SJSA1 (cell line): Measurements from ENCODE around the gene FOXN1. TPM values are rescaled to one million over a fixed set of nuclear protein-coding genes. Genes with fewer than 3 reads are reported as not detected.
"Not testable (repeated sequence)": the region's sequence is repeated elsewhere in the genome, so short reads cannot be mapped to it uniquely, and the experiment has no call there.

Source experiments
- DNase-seq, 2 experiments: peaks; one replicate each; pipeline ENCODE4 v3.0.0-alpha.2; 2015 to 2020; ENCODE audit warnings: low spot score in 2 of 2, low read depth in 1 of 2
- H3K27ac ChIP-seq: fragments of 250-450 bp; sonication (Bioruptor Pico); 2 replicates; pipeline ENCODE4 v1.5.1; 2020; ENCODE audit warnings: mild to moderate bottlenecking, moderate library complexity
- H3K27me3 ChIP-seq: fragments of 250-450 bp; sonication (Bioruptor Pico); replicated peaks from 2 replicates; pipeline ENCODE4 v1.5.1; 2020; ENCODE audit warnings: mild to moderate bottlenecking, moderate library complexity
- H3K36me3 ChIP-seq: fragments of 250-450 bp; sonication (Bioruptor Pico); 2 replicates; pipeline ENCODE4 v1.5.1; 2020; ENCODE audit warnings: mild to moderate bottlenecking
- H3K4me1 ChIP-seq: fragments of 250-450 bp; sonication (Bioruptor Pico); replicated peaks from 2 replicates; pipeline ENCODE4 v1.6.1; 2021; ENCODE audit warnings: mild to moderate bottlenecking
- H3K4me3 ChIP-seq: fragments of 250-450 bp; sonication (Bioruptor Pico); 2 replicates; pipeline ENCODE4 v1.5.1; 2020; ENCODE audit warnings: mild to moderate bottlenecking
- H3K9me3 ChIP-seq: fragments of 250-450 bp; sonication (Bioruptor Pico); replicated peaks from 2 replicates; pipeline ENCODE4 v1.5.1; 2020; ENCODE audit warnings: mild to moderate bottlenecking
- total RNA-seq: library from RNA; depleted of rRNA; stranded (reverse); fragments of >200 nt; shearing (Covaris generic); gene quantifications from 2 replicates; pipeline ENCODE4 v1.2.3, GENCODE V29; 2014

The FOXN1 gene
- total RNA-seq, 1 experiment from 2014 or later: not detected

DNA sequence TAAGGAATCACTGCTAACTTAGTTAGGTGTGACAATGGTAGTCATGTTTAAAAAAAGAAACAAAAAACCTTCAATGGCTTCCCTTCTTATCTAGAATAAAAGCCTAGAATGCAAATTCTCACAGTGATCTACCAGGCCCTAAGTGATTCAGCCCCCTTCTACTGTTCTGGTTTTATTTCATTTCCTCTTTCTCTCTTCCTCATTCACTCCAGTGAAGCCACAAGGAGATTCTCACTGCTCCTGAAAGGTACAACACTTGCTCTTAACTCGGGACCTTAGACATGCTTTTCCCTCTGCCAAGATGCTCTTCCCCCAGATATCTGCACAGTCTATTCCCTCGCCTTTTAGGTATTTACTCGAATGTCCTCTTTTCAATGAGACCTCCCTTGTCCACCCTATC, 61.5 kb downstream of the FOXN1 start:
- Histone ChIP-seq H3K27me3 (no peaks in the 10 kb centered on the region), H3K4me1 (peaks cover 17% of the 10 kb centered on the region), H3K4me3 (no peak overlapping the region), H3K36me3 (peaks cover 28% of the 10 kb centered on the region), H3K27ac (no peak overlapping the region), H3K9me3 (no peaks in the 10 kb centered on the region)
- DNase-seq: no peak

DNA sequence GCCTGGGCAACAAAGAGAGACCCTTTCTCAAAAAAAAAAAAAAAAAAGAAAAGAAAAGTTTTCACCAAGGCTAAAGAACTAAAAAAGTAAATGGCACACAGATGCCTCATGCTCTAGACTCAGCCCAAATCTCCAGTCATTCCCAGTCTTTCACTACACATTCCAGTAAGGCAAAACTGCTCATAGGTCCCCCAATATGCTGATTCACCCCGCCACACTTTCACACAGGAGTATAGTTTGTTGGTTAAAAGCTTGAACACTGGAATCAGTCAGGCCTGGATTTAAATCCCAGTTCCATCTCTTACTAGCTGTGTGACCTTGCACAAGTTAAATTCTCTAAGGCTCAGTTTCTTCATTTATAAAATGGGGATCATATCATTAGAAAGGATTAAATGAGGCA, 63.3 kb downstream of the FOXN1 start:
- H3K4me1 ChIP-seq: peaks cover 10% of the 10 kb centered on the region
- peaks cover 20% of the 10 kb centered on the region for H3K36me3 ChIP-seq
- H3K9me3 ChIP-seq: no peaks in the 10 kb centered on the region
- DNase-seq: no peak
- H3K4me3 ChIP-seq: no peak overlapping the region
- H3K27me3 ChIP-seq: no peaks in the 10 kb centered on the region
- no peak overlapping the region for H3K27ac ChIP-seq

DNA sequence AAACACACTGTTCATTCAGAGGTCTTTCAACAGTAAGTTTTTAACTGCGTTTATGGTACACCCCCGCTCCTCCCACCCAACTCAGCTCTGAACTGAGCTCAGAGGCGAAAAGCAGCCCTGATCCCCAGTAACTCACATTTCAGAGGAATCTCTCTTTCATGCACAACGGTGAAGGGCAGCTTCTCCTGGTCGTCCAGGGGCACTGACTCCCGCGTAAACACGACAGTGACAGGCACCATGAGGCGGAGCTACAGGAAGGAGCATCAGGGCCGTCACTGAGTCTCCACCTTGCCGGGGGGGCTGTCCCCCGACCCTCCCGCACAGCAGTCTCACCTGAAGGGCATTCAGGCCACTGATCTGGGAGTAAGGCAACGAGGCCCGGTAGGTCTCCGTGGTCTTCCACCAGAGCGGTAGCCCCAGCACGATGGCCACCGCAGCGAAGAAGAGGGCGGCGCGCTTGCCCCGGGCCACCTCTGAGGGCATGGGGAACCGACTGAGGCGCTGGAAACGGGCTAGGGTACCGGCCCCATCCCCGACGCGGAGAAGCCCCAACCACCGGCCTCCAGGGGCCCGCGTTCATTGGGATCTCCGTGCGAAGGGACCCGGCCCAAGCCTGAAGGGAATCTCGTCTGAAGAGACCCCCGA, 64.7 kb downstream of the FOXN1 start:
- H3K4me1 ChIP-seq: peaks cover 10% of the 10 kb centered on the region
- peak overlapping the region; percentile 18; the same call in 1 of the 2 replicates for H3K27ac ChIP-seq
- H3K36me3 ChIP-seq: peaks cover 29% of the 10 kb centered on the region
- H3K4me3 ChIP-seq: peak overlapping the region; percentile 70
- H3K9me3 ChIP-seq: no peaks in the 10 kb centered on the region
- H3K27me3 ChIP-seq: no peaks in the 10 kb centered on the region
- peak in 1 of 2 experiments; percentile 26 for DNase-seq

DNA sequence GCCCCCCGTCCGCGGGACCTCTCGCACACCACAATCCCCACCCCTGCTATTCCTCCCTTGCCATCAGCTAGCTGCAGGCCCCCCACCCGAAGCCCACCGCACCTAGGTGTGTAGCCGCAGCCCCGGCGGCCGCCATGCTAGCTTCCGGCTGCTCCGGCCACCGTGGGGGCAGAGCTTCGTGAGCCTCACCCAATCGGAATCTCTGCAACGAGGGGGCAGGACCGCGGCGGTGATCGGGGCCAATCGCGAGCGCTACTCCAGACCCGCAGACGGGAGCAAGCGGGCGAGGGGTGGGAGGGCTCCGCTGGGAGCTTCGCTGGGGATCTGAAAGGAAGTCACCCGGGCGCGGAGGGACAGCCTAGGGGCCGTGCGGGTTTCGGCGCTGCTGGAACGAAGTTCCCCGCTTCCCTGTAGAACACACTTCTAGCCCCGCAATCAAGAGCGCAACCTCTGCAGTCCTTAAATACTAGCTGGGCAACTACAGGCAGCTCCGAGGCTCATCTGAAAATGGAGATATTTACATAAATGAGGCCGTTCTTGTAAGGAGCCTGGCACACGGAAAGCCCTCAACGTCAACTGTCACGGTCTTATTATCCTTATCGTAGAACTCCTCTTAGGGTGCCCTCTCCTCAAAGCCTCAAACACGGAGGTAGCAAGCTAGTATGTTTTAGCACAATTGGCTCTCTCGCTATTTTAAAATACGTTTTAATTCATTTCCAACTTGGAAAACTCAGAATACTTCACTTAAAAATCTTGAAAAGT, 65.4 kb downstream of the FOXN1 start, which contains the start of gene PIGS:
Gene PIGS, minus strand, starts transcription at position 164 of the 762 bp plus-strand sequence. Its CDS starts 28 bp downstream, at position 136.
- peak; percentile 85 to 96 for DNase-seq
- peaks cover 31% of the 10 kb centered on the region for H3K36me3 ChIP-seq
- H3K4me1 ChIP-seq: peaks cover 10% of the 10 kb centered on the region
- H3K4me3 ChIP-seq: peak within 1 kb of the TSS; percentile 70
- peak within 1 kb of the TSS; percentile 32 for H3K27ac ChIP-seq
- H3K27me3 ChIP-seq: no peaks in the 10 kb centered on the region
- H3K9me3 ChIP-seq: no peaks in the 10 kb centered on the region

DNA sequence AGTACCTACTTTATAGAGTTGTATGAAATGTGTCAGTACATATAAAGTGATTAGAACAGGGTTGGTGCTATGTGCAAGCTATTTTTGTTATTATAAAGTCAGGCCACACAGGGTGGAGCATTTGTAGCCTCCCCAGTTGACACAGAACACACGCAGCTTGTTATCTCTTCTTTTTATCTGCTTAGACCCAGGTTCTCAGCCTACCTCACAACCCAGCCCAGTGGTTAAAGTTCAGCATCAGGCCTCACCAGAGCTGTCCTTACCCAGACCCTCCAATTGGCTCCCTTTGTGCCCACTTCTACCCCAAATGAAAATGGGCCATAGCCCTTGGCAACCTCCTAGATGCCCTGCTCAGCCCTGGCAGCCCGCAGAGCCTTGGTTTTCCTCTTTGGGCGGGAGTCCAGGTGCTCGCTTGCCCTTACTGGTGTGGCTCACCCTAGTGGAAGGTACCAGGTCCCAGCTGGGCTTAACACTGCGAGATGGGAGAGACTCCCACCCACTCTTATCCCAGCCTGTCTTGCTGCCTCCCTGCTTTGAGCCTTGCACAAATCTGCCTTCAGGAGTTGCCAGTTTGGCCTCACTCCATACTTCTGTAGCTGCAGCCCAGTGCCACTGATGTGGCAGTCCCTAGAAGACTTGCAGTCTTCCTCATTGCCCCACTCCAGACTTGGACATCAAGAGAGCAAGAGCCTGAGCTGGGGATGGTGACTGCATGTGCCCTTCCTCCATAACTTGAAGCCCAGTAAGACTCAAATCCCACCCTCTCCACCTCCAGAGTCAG, 66.3 kb downstream of the FOXN1 start:
- Histone ChIP-seq H3K4me3 (peak overlapping the region; percentile 70; the same call in 1 of the 2 replicates), H3K4me1 (peaks cover 16% of the 10 kb centered on the region), H3K27ac (no peak overlapping the region; the same call in 1 of the 2 replicates)

GRCh38 chr17:28573040-28573380, 66.9 kb downstream of the FOXN1 start:
- H3K36me3 ChIP-seq: peaks cover 38% of the 10 kb centered on the region
- H3K9me3 ChIP-seq: no peaks in the 10 kb centered on the region
- no peaks in the 10 kb centered on the region for H3K27me3 ChIP-seq
- H3K4me1 ChIP-seq: peaks cover 16% of the 10 kb centered on the region
- no peak overlapping the region for H3K4me3 ChIP-seq
- DNase-seq: no peak
- no peak overlapping the region for H3K27ac ChIP-seq

More for the DNA sequence above, 66.3 kb downstream of the FOXN1 start:
- Histone ChIP-seq H3K27me3 (no peaks in the 10 kb centered on the region), H3K36me3 (peaks cover 34% of the 10 kb centered on the region), H3K9me3 (no peaks in the 10 kb centered on the region)
- no peak for DNase-seq

DNA sequence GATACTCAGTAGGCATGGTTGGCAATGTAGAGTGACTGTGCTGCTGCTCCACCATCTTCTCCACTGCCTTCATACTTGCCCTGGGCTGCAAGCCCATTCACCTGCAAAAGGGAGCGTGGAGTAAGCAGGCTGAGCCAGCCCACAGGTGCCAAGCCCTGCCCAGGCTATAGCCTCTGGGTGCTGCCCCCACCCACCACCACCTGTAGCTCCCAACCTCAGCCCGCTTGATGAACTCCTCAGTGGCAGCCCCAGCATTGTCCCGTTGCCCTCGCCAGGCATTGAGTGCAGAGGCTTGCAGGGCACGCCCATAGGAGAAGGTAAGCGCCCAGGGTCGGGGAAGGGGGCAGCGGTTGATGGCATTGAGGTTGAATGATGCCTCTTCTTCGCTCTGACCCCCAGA, 67.4 kb downstream of the FOXN1 start:
- Histone ChIP-seq H3K4me1 (peaks cover 16% of the 10 kb centered on the region), H3K36me3 (peaks cover 43% of the 10 kb centered on the region), H3K4me3 (no peak overlapping the region), H3K27ac (no peak overlapping the region), H3K9me3 (no peaks in the 10 kb centered on the region), H3K27me3 (no peaks in the 10 kb centered on the region)
- DNase-seq: no peak

DNA sequence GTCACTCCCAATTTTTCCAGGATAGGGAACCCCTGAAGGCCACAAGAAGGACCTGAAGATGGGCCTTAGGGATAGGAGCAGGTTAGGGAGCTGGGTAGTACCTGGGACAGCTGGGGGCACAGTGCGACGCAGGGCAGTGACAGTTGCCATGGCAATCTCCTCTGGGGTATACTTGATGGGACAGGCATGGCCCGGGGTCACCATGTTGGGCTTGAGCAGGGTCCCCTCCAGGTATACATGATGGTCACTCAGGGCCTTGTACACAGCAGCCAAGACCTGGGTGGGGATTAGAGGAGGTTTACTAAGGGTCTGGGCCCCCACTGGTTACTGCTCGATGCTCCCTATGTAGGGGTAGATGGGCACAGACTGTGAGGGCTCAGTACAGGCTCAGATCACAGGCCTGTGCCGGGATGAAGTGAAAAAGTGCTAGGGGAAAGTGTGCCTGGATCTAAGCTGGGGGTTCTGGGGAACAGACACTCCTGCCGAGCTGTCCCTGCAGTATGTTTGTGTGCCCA, 67.9 kb downstream of the FOXN1 start:
- Histone ChIP-seq H3K36me3 (peaks cover 48% of the 10 kb centered on the region), H3K4me3 (no peak overlapping the region), H3K4me1 (peaks cover 16% of the 10 kb centered on the region), H3K9me3 (no peaks in the 10 kb centered on the region), H3K27ac (no peak overlapping the region), H3K27me3 (no peaks in the 10 kb centered on the region)
- DNase-seq: no peak

- no peak for DNase-seq
Observed at GRCh38 chr17:28574526-28574925, 68.4 kb downstream of the FOXN1 start.

GRCh38 chr17:28575126-28575795, 69.1 kb downstream of the FOXN1 start:
- no peak overlapping the region for H3K27ac ChIP-seq
- no peak overlapping the region for H3K4me3 ChIP-seq
- DNase-seq: no peak
- H3K27me3 ChIP-seq: no peaks in the 10 kb centered on the region
- peaks cover 16% of the 10 kb centered on the region for H3K4me1 ChIP-seq
- H3K9me3 ChIP-seq: no peaks in the 10 kb centered on the region
- peaks cover 56% of the 10 kb centered on the region for H3K36me3 ChIP-seq

More at GRCh38 chr17:28574526-28574925, 68.4 kb downstream of the FOXN1 start:
- no peak overlapping the region for H3K27ac ChIP-seq
- H3K27me3 ChIP-seq: no peaks in the 10 kb centered on the region
- H3K9me3 ChIP-seq: no peaks in the 10 kb centered on the region
- peaks cover 16% of the 10 kb centered on the region for H3K4me1 ChIP-seq
- H3K36me3 ChIP-seq: peaks cover 52% of the 10 kb centered on the region
- H3K4me3 ChIP-seq: no peak overlapping the region

DNA sequence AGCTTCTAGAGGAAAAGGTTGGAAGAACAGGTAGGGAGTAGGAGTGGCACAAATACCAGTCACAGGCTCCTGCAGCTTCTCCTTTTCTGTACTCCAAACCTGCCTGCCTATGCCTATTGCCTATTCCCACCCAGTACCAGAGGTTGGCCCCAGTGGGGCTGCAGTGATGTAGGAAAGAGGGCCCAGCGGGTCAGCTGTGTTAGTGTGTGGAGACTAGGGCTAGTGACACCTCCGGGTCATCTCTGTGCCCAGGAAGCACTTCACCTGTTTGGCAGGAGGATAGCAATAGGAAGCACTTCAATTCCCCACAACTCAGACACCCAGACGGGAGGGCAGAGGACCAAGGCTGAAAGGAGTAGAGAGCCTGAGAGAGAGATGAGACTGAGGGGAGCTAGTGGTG, 69.9 kb downstream of the FOXN1 start:
- peaks cover 62% of the 10 kb centered on the region for H3K36me3 ChIP-seq
- H3K4me1 ChIP-seq: peaks cover 16% of the 10 kb centered on the region
- not testable (repeated sequence) for H3K27ac ChIP-seq, H3K4me3 ChIP-seq, DNase-seq, H3K9me3 ChIP-seq, H3K27me3 ChIP-seq

DNA sequence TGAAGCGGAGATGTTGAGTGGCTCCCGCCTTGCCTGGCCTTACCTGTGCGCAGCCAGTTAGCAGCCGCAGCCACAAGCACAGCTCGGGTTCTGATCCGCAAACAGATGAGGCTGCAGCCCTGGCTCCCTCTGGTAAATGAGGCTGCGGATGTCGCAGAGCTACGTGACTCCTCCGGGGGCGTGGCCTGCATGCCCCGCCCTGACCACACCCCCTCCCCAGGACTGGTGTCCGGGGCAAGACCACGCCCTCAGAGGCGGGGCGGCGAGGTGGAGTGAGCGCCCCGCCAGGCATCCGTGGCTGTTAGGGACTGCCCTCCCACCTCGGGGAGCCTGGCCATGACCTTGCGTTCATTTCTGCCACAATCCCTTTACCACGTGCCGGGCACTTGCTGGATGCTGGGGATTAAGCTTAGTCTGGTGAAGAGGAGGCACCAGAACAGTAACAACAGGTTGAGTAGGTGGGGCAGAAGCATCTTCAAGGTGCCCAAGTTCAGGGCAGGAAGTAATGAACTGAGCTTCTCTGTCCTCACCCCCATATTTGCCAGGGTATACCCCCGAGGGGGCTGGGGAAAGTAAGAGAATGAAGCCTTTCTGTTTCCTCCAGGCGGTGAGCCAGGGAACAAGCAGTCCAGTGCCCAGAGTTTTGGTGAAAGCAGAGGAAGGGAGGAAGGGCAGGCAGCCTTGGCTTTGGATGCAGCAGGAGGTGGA, 70.8 kb downstream of the FOXN1 start, which contains the start of gene ALDOC:
Gene ALDOC, minus strand, starts transcription at position 138 of the 708 bp plus-strand sequence. CDS start 1,363 bp downstream, outside the sequence.
- peaks cover 66% of the 10 kb centered on the region for H3K36me3 ChIP-seq
- no peak within 1 kb of the TSS for H3K4me3 ChIP-seq
- H3K27me3 ChIP-seq: no peaks in the 10 kb centered on the region
- H3K9me3 ChIP-seq: no peaks in the 10 kb centered on the region
- no peak within 1 kb of the TSS for H3K27ac ChIP-seq
- H3K4me1 ChIP-seq: peaks cover 14% of the 10 kb centered on the region
- peak; percentile 62 to 87 for DNase-seq

GRCh38 chr17:28577466-28577824, 71.3 kb downstream of the FOXN1 start:
- no peaks in the 10 kb centered on the region for H3K27me3 ChIP-seq
- peaks cover 71% of the 10 kb centered on the region for H3K36me3 ChIP-seq
- no peak overlapping the region for H3K27ac ChIP-seq
- H3K4me1 ChIP-seq: peaks cover 8% of the 10 kb centered on the region
- H3K9me3 ChIP-seq: no peaks in the 10 kb centered on the region
- no peak for DNase-seq
- no peak overlapping the region for H3K4me3 ChIP-seq
